ENCODE results near the gene LTBP1. TPM values are rescaled to one million over a fixed set of nuclear protein-coding genes. Genes with fewer than 3 reads are reported as not detected.
"Not testable (repeated sequence)": the region's sequence is repeated elsewhere in the genome, so short reads cannot be mapped to it uniquely, and the experiment has no call there.

LTBP1 gene
- total and polyA plus RNA-seq, 4 donors, result 5.8 to 57.6 (median 10.2) TPM

GRCh38 chr2:32915694-32916093, 31.1 kb upstream of the LTBP1 start:
- WGBS, result 86% methylated on average over 1 of the region's 1 CpG
- Histone ChIP-seq H3K27ac (ENCODE audit: low read depth in 1 of 2, low read length in 2 of 2) (no peak overlapping the region), H3K9me3 (ENCODE audit: control insufficient read depth in 4 of 4, low read length in 3 of 4) (no peaks in the 10 kb centered on the region), H3K9ac (ENCODE audit: low read depth in 1 of 2, low read length in 2 of 2) (no peak overlapping the region), H3K27me3 (ENCODE audit: control insufficient read depth in 4 of 4, insufficient read depth in 4 of 4, low read length in 3 of 4) (no peaks in the 10 kb centered on the region), H3K36me3 (ENCODE audit: control insufficient read depth in 4 of 4, insufficient read depth in 3 of 4, low read depth in 1 of 4, low read length in 3 of 4) (no peaks in the 10 kb centered on the region), H3K4me3 (ENCODE audit: low read depth in 1 of 3, low read length in 3 of 3) (no peak overlapping the region), H3K4me1 (ENCODE audit: control insufficient read depth in 4 of 4, insufficient read depth in 4 of 4, low read length in 3 of 4) (no peaks in the 10 kb centered on the region)
- no peak for DNase-seq (ENCODE audit: low spot score)
- TF ChIP-seq MAX (IDR thresholded peaks at IDR 0.05) (no peak), FOXA1 (IDR thresholded peaks at IDR 0.05) (no peak), FOXA2 (IDR thresholded peaks at IDR 0.05) (no peak), ZBTB33 (IDR thresholded peaks at IDR 0.05) (no peak), TAF1 (conservative IDR thresholded peaks at IDR 0.05) (no peak), JUND (IDR thresholded peaks at IDR 0.05) (no peak), GABPA (IDR thresholded peaks at IDR 0.05 in 1 of 2, conservative IDR thresholded peaks at IDR 0.05 in 1 of 2) (no peak), HNF4A (conservative IDR thresholded peaks at IDR 0.05) (no peak), SP1 (IDR thresholded peaks at IDR 0.05) (no peak)

- TF ChIP-seq REST (IDR thresholded peaks at IDR 0.05) (no peak), SP1 (IDR thresholded peaks at IDR 0.05) (no peak), GABPA (IDR thresholded peaks at IDR 0.05 in 1 of 2, conservative IDR thresholded peaks at IDR 0.05 in 1 of 2) (no peak), ATF3 (IDR thresholded peaks at IDR 0.05) (no peak), FOXA1 (IDR thresholded peaks at IDR 0.05) (no peak), TAF1 (conservative IDR thresholded peaks at IDR 0.05) (no peak), NR2F2 (IDR thresholded peaks at IDR 0.05) (no peak), HNF4A (conservative IDR thresholded peaks at IDR 0.05) (no peak), JUND (IDR thresholded peaks at IDR 0.05) (no peak), RXRA (IDR thresholded peaks at IDR 0.05) (no peak), EGR1 (IDR thresholded peaks at IDR 0.05; ENCODE audit: low read depth in 2 of 2) (no peak), FOXA2 (IDR thresholded peaks at IDR 0.05) (no peak)
- no peaks in the 10 kb centered on the region for H3K36me3 ChIP-seq (ENCODE audit: control insufficient read depth in 4 of 4, insufficient read depth in 3 of 4, low read depth in 1 of 4, low read length in 3 of 4)
- no peak overlapping the region for H3K4me3 ChIP-seq (ENCODE audit: low read depth in 1 of 3, low read length in 3 of 3)
- H3K27ac ChIP-seq (ENCODE audit: low read depth in 1 of 2, low read length in 2 of 2), result no peak overlapping the region
- 84% methylated on average over 6 of the region's 6 CpGs for WGBS
- H3K4me1 ChIP-seq (ENCODE audit: control insufficient read depth in 4 of 4, insufficient read depth in 4 of 4, low read length in 3 of 4), result no peaks in the 10 kb centered on the region
- no peaks in the 10 kb centered on the region for H3K27me3 ChIP-seq (ENCODE audit: control insufficient read depth in 4 of 4, insufficient read depth in 4 of 4, low read length in 3 of 4)
- no peaks in the 10 kb centered on the region for H3K9me3 ChIP-seq (ENCODE audit: control insufficient read depth in 4 of 4, low read length in 3 of 4)
- no peak for DNase-seq (ENCODE audit: low spot score)
- no peak overlapping the region for H3K9ac ChIP-seq (ENCODE audit: low read depth in 1 of 2, low read length in 2 of 2)
Measured at GRCh38 chr2:32918774-32919173, 28.0 kb upstream of the LTBP1 start.

GRCh38 chr2:32919901-32920300, 26.9 kb upstream of the LTBP1 start:
- WGBS, result 89% methylated on average over 6 of the region's 6 CpGs
- H3K9me3 ChIP-seq (ENCODE audit: control insufficient read depth in 4 of 4, low read length in 3 of 4); H3K27me3 ChIP-seq (ENCODE audit: control insufficient read depth in 4 of 4, insufficient read depth in 4 of 4, low read length in 3 of 4); H3K27ac ChIP-seq (ENCODE audit: low read depth in 1 of 2, low read length in 2 of 2); DNase-seq (ENCODE audit: low spot score); H3K36me3 ChIP-seq (ENCODE audit: control insufficient read depth in 4 of 4, insufficient read depth in 3 of 4, low read depth in 1 of 4, low read length in 3 of 4); H3K9ac ChIP-seq (ENCODE audit: low read depth in 1 of 2, low read length in 2 of 2); H3K4me1 ChIP-seq (ENCODE audit: control insufficient read depth in 4 of 4, insufficient read depth in 4 of 4, low read length in 3 of 4); H3K4me3 ChIP-seq (ENCODE audit: low read depth in 1 of 3, low read length in 3 of 3): not testable (repeated sequence)

DNA sequence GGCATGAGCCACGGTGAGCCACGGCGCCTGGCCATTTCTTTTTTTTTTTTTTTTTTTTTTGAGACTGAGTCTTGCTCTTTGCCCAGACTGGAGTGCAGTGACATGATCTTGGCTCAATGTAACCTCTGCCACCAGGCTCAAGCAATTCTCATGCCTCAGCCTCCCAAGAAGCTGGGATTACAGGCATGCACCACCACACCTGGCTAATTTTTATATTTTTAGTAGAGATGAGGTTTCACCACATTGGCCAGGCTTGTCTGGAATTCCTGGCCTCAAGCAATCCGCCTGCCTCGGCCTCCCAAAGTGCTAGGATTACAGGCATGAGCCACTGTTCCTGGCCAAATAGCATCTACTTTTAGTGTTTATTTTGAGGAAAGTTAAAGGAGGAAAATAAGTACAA, 25.3 kb upstream of the LTBP1 start:
- WGBS, result 97% methylated on average over 5 of the region's 5 CpGs
- not testable (repeated sequence) for H3K4me1 ChIP-seq (ENCODE audit: control insufficient read depth in 4 of 4, insufficient read depth in 4 of 4, low read length in 3 of 4); H3K36me3 ChIP-seq (ENCODE audit: control insufficient read depth in 4 of 4, insufficient read depth in 3 of 4, low read depth in 1 of 4, low read length in 3 of 4); H3K27me3 ChIP-seq (ENCODE audit: control insufficient read depth in 4 of 4, insufficient read depth in 4 of 4, low read length in 3 of 4); H3K9ac ChIP-seq (ENCODE audit: low read depth in 1 of 2, low read length in 2 of 2); H3K9me3 ChIP-seq (ENCODE audit: control insufficient read depth in 4 of 4, low read length in 3 of 4); H3K27ac ChIP-seq (ENCODE audit: low read depth in 1 of 2, low read length in 2 of 2); DNase-seq (ENCODE audit: low spot score); H3K4me3 ChIP-seq (ENCODE audit: low read depth in 1 of 3, low read length in 3 of 3)

All from liver (tissue), 9 donors.